ENCODE results near the gene LDLRAD3.

- no peak for TF ChIP-seq EP300 (IDR thresholded peaks at IDR 0.05; ENCODE audit: borderline replicate concordance)
- no peak for TF ChIP-seq REST (IDR thresholded peaks at IDR 0.05; ENCODE audit: low read depth)
- TF ChIP-seq MAX (IDR thresholded peaks at IDR 0.05): no peak
- no peak for TF ChIP-seq RAD21 (IDR thresholded peaks at IDR 0.05; ENCODE audit: low read depth)
- TF ChIP-seq ZBTB7A (IDR thresholded peaks at IDR 0.05; ENCODE audit: low read depth): no peak
- TF ChIP-seq CREB1 (IDR thresholded peaks at IDR 0.05; ENCODE audit: low read depth): no peak
- no peak for TF ChIP-seq CEBPB (IDR thresholded peaks at IDR 0.05)
- no peak for TF ChIP-seq YY1 (IDR thresholded peaks at IDR 0.05; ENCODE audit: low read depth)
- no peak for TF ChIP-seq TCF12 (IDR thresholded peaks at IDR 0.05; ENCODE audit: low read depth)
- TF ChIP-seq TEAD4 (IDR thresholded peaks at IDR 0.05): no peak
These were observed 54.1 kb downstream of the LDLRAD3 start for GRCh38 chr11:35997902-35998520.
